G401 (cell line): ENCODE measurements around the gene ZSCAN22. TPM values are rescaled to one million over a fixed set of nuclear protein-coding genes. Genes with fewer than 3 reads are reported as not detected.
A peak's percentile ranks its signal among the peaks of the same experiment; 100 is the strongest.
"Not testable (repeated sequence)": the region's sequence is repeated elsewhere in the genome, so short reads cannot be mapped to it uniquely, and the experiment has no call there.

Experiments used
- DNase-seq: peaks from one replicate; pipeline ENCODE4 v3.0.0-alpha.2; 2015; ENCODE audit warnings: low spot score
- in situ Hi-C: cut with HindIII; loops from 2 replicates; pipeline ENCODE4 v1.10.0; 2016; ENCODE audit warnings: low sequenced_read_pairs, mixed read lengths
- total RNA-seq: library from RNA; depleted of rRNA; stranded (reverse); fragments of >200 nt; shearing (Covaris generic); gene quantifications from 2 replicates; pipeline ENCODE4 v1.2.3, GENCODE V29; 2014

Gene ZSCAN22
- total RNA-seq, 1 experiment from 2014 or later, result 3.7 TPM

DNA sequence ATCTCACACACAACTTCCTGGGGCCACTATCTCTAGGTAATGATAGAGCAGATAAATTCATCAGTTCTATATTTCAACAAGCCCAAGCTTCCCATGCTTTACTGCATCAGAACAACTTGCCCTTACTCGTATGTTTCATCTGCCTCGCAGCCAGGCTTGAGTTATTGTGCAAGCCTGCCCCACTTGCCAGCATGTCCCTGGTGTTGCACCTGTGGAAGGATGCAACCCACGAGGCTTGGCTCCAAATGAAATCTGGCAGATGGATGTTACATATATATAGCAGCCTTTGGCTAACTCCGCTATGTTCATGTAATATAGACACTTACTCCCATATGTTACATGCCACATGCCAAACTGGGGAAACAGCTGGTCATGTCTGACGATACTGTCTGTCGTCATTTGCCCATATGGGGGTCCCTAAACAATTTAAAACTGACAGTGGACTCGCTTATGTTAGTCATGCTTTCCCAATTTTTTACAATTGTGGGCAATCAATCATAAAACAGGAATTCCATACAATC lies 15.4 kb upstream of the ZSCAN22 start:
- in situ Hi-C loops, result no loop called here

GRCh38 chr19:58315580-58315979 lies 11.2 kb upstream of the ZSCAN22 start:
- no peak for DNase-seq
- in situ Hi-C loops, result no loop called here

More for the DNA sequence above, 15.4 kb upstream of the ZSCAN22 start:
- DNase-seq, result no peak

DNA sequence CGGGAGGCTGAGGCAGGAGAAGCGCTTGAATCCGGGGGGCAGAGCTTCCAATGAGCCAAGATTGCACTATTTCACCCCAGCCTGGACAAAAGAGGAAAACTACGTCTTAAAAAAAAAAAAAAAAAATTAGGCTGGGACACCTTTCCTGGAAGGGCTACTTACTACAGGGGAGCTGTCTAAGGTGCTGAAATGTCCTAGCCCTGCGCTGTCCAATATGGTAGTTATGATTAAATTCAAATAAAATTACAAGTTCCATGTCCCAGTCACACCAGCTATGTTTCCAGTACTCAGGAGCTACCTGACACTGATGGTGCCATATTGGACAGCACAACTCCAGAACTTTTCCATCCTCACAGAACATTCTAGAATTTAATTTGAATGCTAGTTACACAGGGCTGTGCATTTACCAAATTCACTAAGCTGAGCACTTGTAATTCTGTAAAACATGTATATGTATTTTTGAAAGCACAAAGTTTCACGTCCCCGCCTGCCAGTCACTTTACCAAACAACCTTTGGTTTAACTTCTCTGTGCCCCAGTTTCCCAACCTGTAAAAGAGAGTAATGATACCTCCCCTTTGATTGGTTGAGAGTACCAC lies 9.2 kb upstream of the ZSCAN22 start:
- no peak for DNase-seq
- in situ Hi-C loops, result no loop called here

DNA sequence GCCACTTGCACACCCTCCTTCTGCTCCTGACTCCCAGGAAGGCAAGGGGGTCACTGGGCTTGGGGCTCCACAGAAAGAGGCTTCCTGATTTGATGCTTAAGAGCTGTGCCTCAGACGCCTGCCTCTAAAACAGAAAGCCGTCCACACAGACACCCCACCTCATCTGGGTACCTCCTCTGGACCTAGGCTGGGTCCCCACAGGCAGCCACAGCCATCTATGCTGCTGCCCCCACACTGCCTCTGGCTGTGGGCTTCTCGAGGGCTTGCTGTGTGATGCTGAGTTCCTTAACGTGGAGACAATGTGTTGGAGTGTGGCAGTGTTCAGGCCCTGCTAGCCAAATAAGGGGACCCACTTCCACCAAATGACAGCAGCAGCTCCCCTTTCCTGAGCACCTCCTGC lies 8.5 kb upstream of the ZSCAN22 start:
- in situ Hi-C loops, result no loop called here

DNA sequence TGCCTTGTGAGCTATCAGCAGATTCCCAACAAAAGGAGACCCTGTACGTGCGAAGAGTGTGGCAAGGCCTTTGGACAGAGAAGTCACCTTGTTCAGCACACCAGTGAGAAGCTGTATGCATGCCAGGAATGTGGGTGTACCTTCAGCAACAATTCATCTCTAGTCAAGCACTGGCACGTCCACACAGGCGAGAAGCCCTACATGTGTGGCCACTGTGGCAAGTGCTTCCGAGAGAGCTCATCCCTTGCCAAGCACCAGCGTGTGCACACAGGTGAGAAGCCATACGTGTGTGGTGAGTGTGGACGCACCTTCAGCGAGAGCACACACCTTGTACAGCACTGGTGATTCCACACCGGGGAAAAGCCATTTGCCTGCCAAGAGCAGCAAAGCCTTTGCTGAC lies 7.6 kb upstream of the ZSCAN22 start:
- in situ Hi-C loops, result no loop called here

More for the DNA sequence above, 8.5 kb upstream of the ZSCAN22 start:
- no peak for DNase-seq

GRCh38 chr19:58325311-58326022 lies 1.3 kb upstream of the ZSCAN22 start:
- in situ Hi-C loops, result no loop called here

More for the DNA sequence above, 7.6 kb upstream of the ZSCAN22 start:
- no peak for DNase-seq

GRCh38 chr19:58326501-58326913 lies 287 bp upstream of the ZSCAN22 start:
- in situ Hi-C loops, result no loop called here
- DNase-seq, result no peak

More at GRCh38 chr19:58325311-58326022, 1.3 kb upstream of the ZSCAN22 start:
- DNase-seq, result no peak

GRCh38 chr19:58328999-58329398 lies 2.2 kb downstream of the ZSCAN22 start:
- no peak for DNase-seq

GRCh38 chr19:58330458-58330857 lies 3.7 kb downstream of the ZSCAN22 start:
- in situ Hi-C loops, result no loop called here
- DNase-seq, result no peak

More at GRCh38 chr19:58328999-58329398, 2.2 kb downstream of the ZSCAN22 start:
- in situ Hi-C loops, result no loop called here

DNA sequence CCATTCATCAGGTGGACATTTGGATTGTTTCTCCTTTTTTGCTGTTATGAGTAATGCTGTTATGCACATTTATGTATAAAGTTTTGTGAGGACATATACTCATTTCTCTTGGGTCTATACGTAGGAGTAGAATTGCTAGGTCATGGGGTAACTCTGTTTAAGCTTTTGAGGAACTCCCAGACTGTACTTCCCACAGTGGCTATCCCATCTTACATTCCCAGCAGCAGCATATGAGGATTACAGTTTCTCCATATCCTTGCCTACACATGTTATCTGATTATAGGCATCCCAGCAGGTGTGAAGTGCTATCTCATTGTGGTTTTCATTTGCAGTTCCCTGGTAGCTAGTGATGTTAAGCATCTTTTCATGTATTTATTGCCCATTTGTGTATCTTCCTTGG lies 5.9 kb downstream of the ZSCAN22 start:
- in situ Hi-C loops, result no loop called here
- no peak for DNase-seq

DNA sequence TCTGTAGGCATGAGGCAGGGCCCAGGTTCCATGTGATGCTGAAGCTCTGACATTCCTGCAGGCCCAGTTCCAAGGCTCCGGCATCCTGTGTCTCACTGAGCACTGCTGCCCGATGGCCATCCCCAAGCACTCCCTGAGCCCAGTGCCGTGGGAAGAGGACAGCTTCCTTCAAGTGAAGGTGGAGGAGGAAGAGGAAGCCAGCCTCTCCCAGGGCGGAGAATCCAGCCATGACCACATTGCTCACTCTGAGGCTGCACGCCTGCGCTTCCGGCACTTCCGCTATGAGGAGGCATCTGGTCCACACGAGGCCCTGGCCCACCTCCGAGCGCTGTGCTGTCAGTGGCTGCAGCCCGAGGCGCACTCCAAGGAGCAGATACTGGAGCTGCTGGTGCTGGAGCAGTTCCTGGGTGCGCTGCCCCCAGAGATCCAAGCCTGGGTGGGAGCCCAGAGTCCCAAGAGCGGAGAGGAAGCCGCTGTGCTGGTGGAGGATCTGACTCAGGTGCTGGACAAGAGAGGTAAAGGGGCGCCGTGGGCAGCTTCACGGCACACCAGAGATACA lies 8.0 kb downstream of the ZSCAN22 start:
- no peak for DNase-seq

GRCh38 chr19:58335630-58336029 lies 8.8 kb downstream of the ZSCAN22 start:
- no peak for DNase-seq
- in situ Hi-C loops, result no loop called here

More for the DNA sequence above, 8.0 kb downstream of the ZSCAN22 start:
- in situ Hi-C loops, result no loop called here

DNA sequence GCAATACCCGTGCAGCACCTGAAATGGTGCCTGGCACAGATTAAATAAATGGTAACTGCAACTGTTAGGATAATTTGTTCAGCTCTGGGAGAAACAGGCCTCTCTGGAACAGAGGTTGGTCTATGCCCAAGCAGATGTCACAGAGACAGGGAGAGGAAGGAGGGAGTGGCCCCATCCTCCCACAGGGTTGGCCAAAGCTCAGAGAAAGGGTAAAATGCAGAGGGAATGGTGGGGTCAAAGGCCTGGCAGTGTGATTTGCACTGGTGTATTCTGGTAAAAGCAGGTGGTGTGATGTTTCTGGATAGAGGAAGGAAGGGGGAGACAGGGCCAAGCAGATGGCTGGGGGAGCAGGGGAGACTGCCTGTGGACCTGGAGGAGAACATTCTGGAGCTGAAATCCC lies 9.4 kb downstream of the ZSCAN22 start:
- in situ Hi-C loops, result no loop called here
- DNase-seq, result no peak

GRCh38 chr19:58336820-58337219 lies 10.0 kb downstream of the ZSCAN22 start:
- DNase-seq, result no peak
- in situ Hi-C loops, result no loop called here

DNA sequence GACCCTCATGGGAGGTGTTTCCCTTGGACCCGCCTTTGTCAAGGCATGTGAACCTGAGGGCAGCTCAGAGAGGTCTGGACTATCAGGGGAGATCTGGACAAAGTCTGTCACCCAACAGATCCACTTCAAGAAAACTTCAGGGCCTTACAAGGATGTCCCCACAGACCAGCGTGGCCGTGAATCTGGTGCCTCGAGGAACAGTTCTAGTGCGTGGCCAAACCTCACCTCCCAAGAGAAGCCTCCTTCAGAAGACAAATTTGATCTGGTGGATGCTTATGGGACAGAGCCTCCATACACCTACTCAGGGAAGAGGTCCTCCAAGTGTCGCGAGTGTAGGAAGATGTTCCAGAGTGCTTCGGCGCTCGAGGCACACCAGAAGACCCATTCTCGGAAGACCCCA lies 11.5 kb downstream of the ZSCAN22 start:
- DNase-seq, result no peak
- in situ Hi-C loops, result no loop called here

- DNase-seq, result no peak
- in situ Hi-C loops, result no loop called here
Measured at GRCh38 chr19:58338825-58339558, 12.2 kb downstream of the ZSCAN22 start.

- in situ Hi-C loops, result no loop called here
- no peak for DNase-seq
Measured at GRCh38 chr19:58345558-58345957, 18.8 kb downstream of the ZSCAN22 start.

DNA sequence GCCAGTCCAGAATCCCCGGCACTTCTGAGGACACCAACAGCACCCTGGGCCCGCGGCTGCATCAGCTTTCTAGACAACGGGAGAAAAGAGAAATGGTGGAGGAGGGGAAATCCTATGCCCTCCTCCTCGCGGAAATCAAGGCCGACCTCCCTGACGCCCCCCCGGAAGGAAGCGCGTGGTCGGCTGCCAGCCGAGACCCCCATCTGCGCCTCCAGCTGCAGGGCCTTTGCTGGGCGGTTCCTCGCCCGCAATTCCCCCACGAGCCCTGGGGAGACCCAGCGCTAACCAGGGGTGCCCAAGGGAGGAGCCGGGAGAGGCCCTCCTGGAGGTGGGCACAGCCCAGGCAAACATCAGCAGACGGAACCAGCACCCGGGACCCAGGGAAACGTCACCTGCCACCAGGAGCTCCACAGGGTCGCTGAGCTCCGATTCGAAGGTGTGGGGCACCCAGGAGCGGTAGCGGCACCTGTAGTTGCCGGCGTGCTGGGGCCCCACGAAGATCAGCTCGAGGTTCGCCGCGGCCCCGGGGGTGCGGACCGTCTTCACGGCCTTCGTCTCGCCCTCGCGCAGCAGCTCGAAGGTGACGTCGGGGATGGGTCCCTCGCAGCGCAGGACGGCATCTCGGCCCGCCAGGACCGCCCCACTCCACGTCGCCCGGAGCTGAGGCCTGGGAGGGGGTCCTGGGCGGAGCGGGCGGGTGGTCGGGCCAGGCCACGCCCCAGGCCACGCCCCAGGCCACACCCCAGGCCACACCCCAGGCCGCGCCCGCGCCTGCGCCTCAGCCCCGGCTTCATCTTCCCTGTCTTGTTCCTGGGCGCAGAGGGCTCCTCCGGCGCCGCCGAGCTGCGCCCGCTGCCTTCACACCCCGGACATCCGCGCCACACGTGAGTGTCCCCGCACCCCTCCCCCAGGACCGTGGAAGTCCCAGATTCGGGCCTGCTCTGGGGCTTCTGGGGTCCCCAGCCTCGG lies 20.5 kb downstream of the ZSCAN22 start:
- in situ Hi-C loops, result no loop called here
- DNase-seq, result peak; percentile 84

GRCh38 chr19:58348080-58348479 lies 21.3 kb downstream of the ZSCAN22 start:
- in situ Hi-C loops, result not testable (repeated sequence)

More at GRCh38 chr19:58348080-58348479, 21.3 kb downstream of the ZSCAN22 start:
- not testable (repeated sequence) for DNase-seq
